GM12801 (cell line): ENCODE results near the gene SPAG4.

Source experiments
- CTCF ChIP-seq: IDR thresholded peaks from one replicate; pipeline ENCODE4 v1.5.1; 2011; ENCODE audit warnings: control low read depth; ENCODE audit not compliant: insufficient read length; ENCODE audit errors: extremely low read depth

SPAG4 gene

GRCh38 chr20:35600993-35601973 lies 14.3 kb upstream of the SPAG4 start:
- no peak for TF ChIP-seq CTCF

GRCh38 chr20:35601990-35602389 lies 13.6 kb upstream of the SPAG4 start:
- no peak for TF ChIP-seq CTCF

GRCh38 chr20:35602851-35603495 lies 12.7 kb upstream of the SPAG4 start:
- TF ChIP-seq CTCF, result no peak

GRCh38 chr20:35603695-35604448 lies 11.8 kb upstream of the SPAG4 start:
- TF ChIP-seq CTCF, result no peak

- no peak for TF ChIP-seq CTCF
These were observed 11.2 kb upstream of the SPAG4 start for GRCh38 chr20:35604449-35604747.

GRCh38 chr20:35606127-35606526 lies 9.5 kb upstream of the SPAG4 start:
- TF ChIP-seq CTCF, result no peak
